ENCODE measurements around the gene PSME1.
"Not testable (repeated sequence)": the region's sequence is repeated elsewhere in the genome, so short reads cannot be mapped to it uniquely, and the experiment has no call there.

The PSME1 gene

GRCh38 chr14:24105609-24106239, 30.3 kb upstream of the PSME1 start:
- DNase-seq: not testable (repeated sequence)

GRCh38 chr14:24106672-24107271, 29.2 kb upstream of the PSME1 start:
- DNase-seq: no peak

GRCh38 chr14:24108336-24108874, 27.6 kb upstream of the PSME1 start:
- no peak for DNase-seq

- DNase-seq: no peak
Observed at GRCh38 chr14:24110060-24110459, 25.9 kb upstream of the PSME1 start.

DNA sequence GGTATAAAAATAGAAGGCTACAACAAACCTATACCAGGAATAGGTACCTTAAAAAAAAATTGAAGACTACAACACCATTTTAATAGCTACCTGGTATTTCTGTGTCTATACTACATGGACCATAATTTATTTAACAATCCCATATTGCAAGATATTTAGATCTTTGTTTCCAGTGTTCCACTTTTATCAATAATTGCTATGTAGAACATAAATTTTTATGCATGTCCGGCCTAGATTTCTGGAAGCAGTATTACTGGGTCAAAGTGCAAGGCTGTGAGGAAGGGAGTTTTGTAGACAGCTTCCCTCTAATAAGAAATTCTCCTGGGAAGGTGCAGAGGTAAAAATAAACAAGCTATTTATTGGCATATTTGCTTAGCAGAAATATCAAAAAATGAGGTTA, 25.5 kb upstream of the PSME1 start:
- no peak for DNase-seq

DNA sequence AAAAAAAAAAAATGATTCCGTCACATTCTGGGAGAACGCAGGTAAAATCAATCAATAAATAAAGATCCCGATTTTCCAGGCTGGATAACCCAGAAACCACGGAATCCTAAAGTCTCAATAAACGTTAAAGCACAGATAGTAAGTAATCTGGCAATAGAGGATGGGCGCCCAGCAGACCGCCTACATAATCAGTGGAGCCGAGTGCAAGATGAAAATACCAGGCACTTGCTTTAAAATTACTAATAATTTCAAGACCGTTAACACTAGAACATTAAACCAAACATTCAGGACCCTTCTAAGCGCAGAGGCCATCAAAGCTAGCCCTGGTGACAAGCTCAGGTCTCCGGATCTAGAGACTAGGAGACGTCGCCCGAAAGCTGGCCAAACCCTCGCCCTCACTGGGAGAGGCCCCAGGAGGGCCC, 22.6 kb upstream of the PSME1 start:
- no peak for DNase-seq

DNA sequence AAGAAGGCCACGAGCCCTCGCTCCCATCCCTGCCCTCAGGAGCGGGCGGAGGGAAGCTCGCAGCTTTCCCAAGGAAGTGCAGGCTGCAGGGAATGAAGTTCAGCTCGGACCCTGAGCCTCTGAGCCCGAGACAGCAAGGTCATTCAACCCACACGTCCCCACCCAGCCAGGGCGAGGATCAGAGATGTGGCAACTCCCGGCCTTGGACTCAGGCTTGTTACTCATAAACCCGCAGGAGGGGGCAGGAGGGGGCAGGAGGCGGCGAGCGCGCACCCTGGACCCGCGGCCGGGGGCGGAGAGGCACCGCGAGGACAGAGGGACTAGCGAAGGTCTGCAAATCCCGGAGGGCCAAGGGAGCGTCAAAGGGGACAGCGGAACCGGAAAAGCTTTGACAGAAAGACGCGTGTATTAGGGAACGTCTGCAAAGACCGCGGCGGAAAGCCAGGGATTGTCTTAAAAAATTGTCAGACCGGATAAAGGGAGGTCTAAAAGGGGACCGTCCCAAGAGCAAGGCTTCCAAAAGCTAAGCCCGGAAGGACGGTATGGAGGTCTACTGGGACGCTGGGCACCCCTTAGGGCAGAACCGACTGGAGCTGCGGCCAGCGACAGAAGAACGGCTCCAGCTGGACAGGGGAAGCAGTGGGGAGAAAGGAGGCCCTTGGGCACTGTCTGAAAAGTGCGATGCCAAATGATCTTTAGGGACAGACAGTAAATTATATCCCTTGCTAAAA, 22.0 kb upstream of the PSME1 start:
- peak; percentile 86 for DNase-seq

- peak; percentile 99 for DNase-seq
Observed at GRCh38 chr14:24114532-24115421, 21.2 kb upstream of the PSME1 start, which contains the start of the genes DCAF11 and NRL. Gene DCAF11, plus strand, starts transcription at chr14:24114777. Its CDS starts 818 bp downstream, at chr14:24115595. Gene NRL, minus strand, starts transcription at chr14:24114949. Its CDS starts 32,101 bp downstream, at chr14:24082848.

GRCh38 chr14:24115422-24116127, 20.4 kb upstream of the PSME1 start:
- no peak for DNase-seq

- DNase-seq: no peak
Observed at GRCh38 chr14:24116128-24116814, 19.7 kb upstream of the PSME1 start.

GRCh38 chr14:24117179-24117578, 18.8 kb upstream of the PSME1 start:
- no peak for DNase-seq

DNA sequence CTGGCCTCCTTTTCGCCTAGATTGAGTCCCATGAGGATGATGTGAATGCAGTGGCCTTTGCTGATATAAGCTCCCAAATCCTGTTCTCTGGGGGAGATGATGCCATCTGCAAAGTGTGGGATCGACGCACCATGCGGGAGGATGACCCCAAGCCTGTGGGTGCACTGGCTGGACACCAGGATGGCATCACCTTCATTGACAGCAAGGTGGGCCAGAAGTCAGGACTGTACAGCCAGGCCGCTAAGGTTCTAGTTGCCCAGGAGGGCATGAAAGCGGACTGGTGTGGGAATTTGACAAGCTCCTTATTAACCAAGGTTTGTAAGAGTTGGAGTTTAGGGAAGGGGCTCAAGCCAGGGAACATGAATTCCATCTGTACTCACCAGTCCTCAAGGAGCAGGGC, 16.3 kb upstream of the PSME1 start:
- no peak for DNase-seq

DNA sequence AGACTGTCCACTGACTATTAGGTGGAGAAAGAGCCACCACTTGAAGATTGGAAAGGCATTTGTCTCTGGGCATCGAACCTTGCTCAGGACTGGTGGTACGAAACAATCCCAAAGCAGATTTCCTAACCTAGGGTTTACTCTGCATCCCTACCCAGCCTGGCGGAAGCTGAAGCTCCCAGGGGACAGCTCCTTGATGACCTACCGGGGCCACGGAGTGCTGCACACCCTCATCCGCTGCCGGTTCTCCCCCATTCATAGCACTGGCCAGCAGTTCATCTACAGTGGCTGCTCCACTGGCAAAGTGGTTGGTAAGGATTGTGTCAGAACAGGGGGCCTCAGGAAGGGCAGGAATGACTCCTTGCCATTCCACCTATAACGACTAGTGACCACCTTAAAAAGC, 14.8 kb upstream of the PSME1 start:
- no peak for DNase-seq

GRCh38 chr14:24122416-24122815, 13.6 kb upstream of the PSME1 start:
- no peak for DNase-seq

DNA sequence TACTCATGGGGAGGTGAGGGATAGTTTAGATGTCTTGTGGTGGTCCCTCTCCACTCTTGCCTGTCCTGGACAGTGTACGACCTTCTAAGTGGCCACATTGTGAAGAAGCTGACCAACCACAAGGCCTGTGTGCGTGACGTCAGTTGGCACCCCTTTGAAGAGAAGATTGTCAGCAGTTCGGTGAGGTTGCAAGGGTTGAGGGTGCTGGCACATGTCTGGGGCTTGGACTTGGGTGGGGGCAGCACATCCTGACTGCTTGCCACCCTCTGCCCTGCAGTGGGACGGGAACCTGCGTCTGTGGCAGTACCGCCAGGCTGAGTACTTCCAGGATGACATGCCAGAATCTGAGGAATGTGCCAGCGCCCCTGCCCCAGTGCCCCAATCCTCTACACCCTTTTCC, 13.1 kb upstream of the PSME1 start:
- DNase-seq: no peak

DNA sequence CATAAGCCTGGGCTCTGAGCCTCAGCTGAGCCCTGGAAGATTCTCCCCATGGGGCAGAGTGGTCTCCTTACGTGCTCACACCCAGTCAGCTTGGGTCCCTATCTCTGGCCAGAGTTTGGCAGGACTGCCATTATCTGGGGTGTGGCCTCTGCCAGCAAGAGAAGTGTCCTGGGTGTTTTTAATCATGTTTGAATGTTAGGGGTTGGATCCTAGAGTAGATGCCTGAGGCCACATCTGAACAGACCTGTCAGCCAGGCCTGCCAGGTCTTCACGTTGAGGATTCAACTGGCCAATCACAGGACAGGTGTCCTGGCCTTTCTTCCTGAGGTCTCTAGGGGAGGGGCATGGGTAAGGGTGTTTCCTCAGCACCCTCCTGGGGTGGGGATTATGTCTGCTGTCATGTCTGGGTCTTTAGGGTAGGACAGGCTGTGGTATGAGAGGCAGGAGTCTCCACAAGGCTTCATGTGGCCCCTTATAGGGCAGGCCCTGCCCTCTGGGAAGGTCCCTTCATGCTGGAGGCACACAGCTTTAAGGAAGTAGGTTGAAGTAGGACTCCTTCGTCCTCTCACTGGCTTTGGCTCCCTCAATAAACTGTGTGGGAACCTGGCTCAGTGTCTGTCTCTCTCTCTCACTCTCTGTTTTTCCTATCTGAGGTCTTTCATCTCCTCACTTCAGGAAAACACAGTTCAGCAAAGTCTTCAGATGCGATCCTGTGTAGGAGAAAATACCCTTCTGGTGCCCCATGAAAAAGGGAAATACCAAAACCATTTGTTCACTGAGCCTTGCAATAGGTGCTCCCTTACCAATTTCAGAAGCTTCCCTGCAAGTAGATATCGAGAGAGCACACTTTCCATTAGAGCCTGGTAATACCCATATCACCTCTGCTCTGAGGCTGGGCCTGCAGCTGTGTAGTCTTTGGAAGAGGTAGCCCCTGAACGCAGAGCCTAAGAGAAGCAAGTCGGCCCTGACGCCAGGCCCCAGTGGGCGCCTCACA, 12.3 kb upstream of the PSME1 start:
- DNase-seq: no peak

DNA sequence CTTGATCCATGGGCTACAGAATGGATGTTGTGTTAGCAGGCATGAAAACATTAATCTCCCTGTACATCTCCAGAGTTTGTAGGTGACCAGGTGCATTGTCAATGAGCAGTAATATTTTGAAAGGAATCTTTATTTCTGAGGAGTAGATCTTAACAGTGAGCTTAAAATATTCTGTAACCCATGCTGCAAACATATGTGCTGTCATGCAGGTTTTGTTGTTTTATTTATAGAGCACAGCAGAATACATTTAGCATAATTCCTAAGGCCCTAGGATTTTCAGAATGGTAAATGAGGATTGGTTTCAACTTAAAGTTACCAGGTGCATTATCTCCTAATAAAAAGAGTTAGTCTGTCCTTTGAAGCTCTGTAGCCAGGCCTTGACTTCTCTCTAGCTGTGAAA, 9.1 kb upstream of the PSME1 start:
- no peak for DNase-seq

DNA sequence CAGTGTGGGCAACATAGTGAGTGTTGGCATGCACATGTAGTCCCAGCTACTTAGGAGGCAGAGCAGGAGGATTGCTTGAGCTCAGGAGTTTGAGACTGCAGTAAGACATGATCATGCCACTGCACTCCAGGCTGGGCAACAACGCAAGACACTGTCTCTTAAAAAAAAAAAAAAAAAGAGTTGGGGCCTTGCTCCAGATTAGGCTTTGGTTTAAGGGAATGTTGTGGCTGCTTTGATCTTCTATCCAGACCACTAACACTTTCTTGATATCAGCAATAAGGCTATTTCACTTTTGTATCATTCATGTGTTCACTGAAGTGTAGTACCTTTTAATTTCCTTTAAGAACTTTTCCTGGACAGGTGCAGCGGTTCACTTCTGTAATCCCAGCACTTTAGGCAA, 8.3 kb upstream of the PSME1 start:
- DNase-seq: no peak

- no peak for DNase-seq
Observed at GRCh38 chr14:24129410-24129998, 6.5 kb upstream of the PSME1 start.

GRCh38 chr14:24130380-24130716, 5.6 kb upstream of the PSME1 start, which contains the start of gene FITM1:
Gene FITM1, plus strand, starts transcription at chr14:24130659. Its CDS starts 905 bp downstream, at chr14:24131564.
- DNase-seq: no peak
